ENCODE measurements around the gene MORN5.

The MORN5 gene

GRCh38 chr9:122239722-122240121, 80.0 kb downstream of the MORN5 start:
- DNase-seq, result no peak

GRCh38 chr9:122244349-122244748, 84.6 kb downstream of the MORN5 start:
- DNase-seq, result no peak

GRCh38 chr9:122246666-122247065, 87.0 kb downstream of the MORN5 start:
- DNase-seq, result no peak

- no peak for DNase-seq
Observed at GRCh38 chr9:122248448-122248865, 88.7 kb downstream of the MORN5 start.
